Left ventricle myocardium inferior (tissue), 1 donor: Measurements from ENCODE around the gene ZNF646. TPM values are rescaled to one million over a fixed set of nuclear protein-coding genes. Genes with fewer than 3 reads are reported as not detected.
"Not testable (repeated sequence)": the region's sequence is repeated elsewhere in the genome, so short reads cannot be mapped to it uniquely, and the experiment has no call there.

Experiments
- DNase-seq: peaks from one replicate; pipeline ENCODE4 v3.0.0-alpha.2; 2020
- H3K27ac ChIP-seq: fragments of 200-600 bp; replicated peaks from 2 replicates; pipeline ENCODE4 v1.8.0; 2021
- H3K27me3 ChIP-seq: fragments of 200-600 bp; 2 replicates; pipeline ENCODE4 v1.8.0; 2021; ENCODE audit warnings: low read depth
- H3K36me3 ChIP-seq: fragments of 200-600 bp; 2 replicates; pipeline ENCODE4 v1.8.0; 2021
- H3K4me1 ChIP-seq: fragments of 200-600 bp; 2 replicates; pipeline ENCODE4 v1.8.0; 2021
- H3K4me3 ChIP-seq: fragments of 200-600 bp; 2 replicates; pipeline ENCODE4 v1.8.0; 2021; ENCODE audit warnings: mild to moderate bottlenecking, moderate library complexity
- H3K9me3 ChIP-seq: fragments of 200-600 bp; replicated peaks from 2 replicates; pipeline ENCODE4 v1.8.0; 2021
- intact Hi-C: fragments of 100-400 bp; cut with micrococcal nuclease; formaldehyde crosslinking; loops from one replicate; pipeline ENCODE4 v1.11.0; 2022
- total RNA-seq: library from RNA; stranded (reverse); fragmentation: NEBNext Ultra II Directional; extraction: Animal tissue kit (Norgen Biotek cat#: 25700); gene quantifications from one replicate; pipeline ENCODE4 v1.2.1, GENCODE V29; 2021
- TF ChIP-seq, protein P1 (sequence below): fragments of 200-600 bp; IDR thresholded peaks from 2 replicates; pipeline ENCODE4 v1.8.0; 2021; ENCODE audit warnings: antibody characterized with exemption, mild to moderate bottlenecking, borderline replicate concordance
- donor health status: DM: no; HTN: yes; CAD: no; lungs with severe emphysema.

The ZNF646 gene
- total RNA-seq, 1 donor from 2014 or later = 9.6 TPM

GRCh38 chr16:31099860-31100638, 25.8 kb downstream of the ZNF646 start:
- no peaks in the 10 kb centered on the region for H3K36me3 ChIP-seq
- H3K27ac ChIP-seq = no peak overlapping the region
- no peaks in the 10 kb centered on the region for H3K27me3 ChIP-seq
- intact Hi-C loops = no loop called here
- H3K4me1 ChIP-seq = peaks cover 6% of the 10 kb centered on the region
- H3K9me3 ChIP-seq = peaks cover 6% of the 10 kb centered on the region
- H3K4me3 ChIP-seq = no peak overlapping the region
- TF ChIP-seq, protein P1, sequence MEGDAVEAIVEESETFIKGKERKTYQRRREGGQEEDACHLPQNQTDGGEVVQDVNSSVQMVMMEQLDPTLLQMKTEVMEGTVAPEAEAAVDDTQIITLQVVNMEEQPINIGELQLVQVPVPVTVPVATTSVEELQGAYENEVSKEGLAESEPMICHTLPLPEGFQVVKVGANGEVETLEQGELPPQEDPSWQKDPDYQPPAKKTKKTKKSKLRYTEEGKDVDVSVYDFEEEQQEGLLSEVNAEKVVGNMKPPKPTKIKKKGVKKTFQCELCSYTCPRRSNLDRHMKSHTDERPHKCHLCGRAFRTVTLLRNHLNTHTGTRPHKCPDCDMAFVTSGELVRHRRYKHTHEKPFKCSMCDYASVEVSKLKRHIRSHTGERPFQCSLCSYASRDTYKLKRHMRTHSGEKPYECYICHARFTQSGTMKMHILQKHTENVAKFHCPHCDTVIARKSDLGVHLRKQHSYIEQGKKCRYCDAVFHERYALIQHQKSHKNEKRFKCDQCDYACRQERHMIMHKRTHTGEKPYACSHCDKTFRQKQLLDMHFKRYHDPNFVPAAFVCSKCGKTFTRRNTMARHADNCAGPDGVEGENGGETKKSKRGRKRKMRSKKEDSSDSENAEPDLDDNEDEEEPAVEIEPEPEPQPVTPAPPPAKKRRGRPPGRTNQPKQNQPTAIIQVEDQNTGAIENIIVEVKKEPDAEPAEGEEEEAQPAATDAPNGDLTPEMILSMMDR = no peak
- DNase-seq = no peak

DNA sequence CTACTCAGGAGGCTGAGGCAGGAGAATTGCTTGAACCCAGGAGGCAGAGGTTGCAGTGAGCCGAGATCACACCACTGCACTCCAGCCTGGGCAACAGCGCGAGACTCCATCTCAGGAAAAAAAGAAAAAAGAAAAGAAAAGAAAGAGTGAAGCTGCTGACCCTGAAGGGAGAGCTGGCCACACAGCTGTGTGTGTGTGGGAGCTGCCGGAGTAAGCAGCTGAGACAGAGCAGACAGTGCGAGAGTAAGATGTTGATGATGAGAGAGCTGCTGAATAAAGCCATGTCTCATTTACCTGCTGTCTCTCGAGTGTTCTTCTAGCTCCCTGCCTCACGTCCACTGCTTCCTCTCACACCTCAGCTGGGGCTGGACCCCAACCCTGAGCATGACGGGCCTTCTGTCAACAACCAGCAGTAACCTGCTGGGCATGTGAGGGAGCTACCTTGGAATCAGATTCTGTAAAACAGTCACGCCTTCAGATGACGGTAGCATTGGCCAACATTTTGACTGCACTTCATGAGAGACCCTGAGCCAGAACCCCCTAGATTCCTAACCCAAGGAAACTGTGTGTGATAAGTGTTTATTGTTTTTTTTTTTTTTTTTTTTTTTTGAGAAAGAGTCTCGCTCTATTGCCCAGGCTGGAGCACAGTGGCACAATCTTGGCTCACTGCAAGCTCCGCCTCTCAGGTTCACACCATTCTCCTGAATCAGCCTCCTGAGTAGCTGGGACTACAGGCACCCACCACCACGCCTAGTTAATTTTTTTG, 26.8 kb downstream of the ZNF646 start:
- H3K36me3 ChIP-seq, H3K4me3 ChIP-seq, intact Hi-C loops, H3K9me3 ChIP-seq, H3K27ac ChIP-seq, H3K27me3 ChIP-seq, H3K4me1 ChIP-seq, DNase-seq: not testable (repeated sequence)

GRCh38 chr16:31105677-31106213, 31.5 kb downstream of the ZNF646 start:
- Histone ChIP-seq H3K4me1 (peaks cover 31% of the 10 kb centered on the region), H3K36me3 (peaks cover 16% of the 10 kb centered on the region), H3K4me3 (peak overlapping the region; percentile 54), H3K27ac (peak overlapping the region; percentile 88), H3K9me3 (no peaks in the 10 kb centered on the region), H3K27me3 (no peaks in the 10 kb centered on the region)
- peak; percentile 91 for DNase-seq
- intact Hi-C loops = no loop called here
- TF ChIP-seq, protein P1 = peak; percentile 82

- Histone ChIP-seq H3K4me3 (no peak overlapping the region), H3K9me3 (no peaks in the 10 kb centered on the region), H3K4me1 (peaks cover 32% of the 10 kb centered on the region), H3K27ac (peak overlapping the region; percentile 96), H3K36me3 (peaks cover 26% of the 10 kb centered on the region), H3K27me3 (no peaks in the 10 kb centered on the region)
- intact Hi-C loops = no loop called here
- no peak for DNase-seq
- TF ChIP-seq, protein P1 = no peak
Observed at GRCh38 chr16:31106509-31107464, 32.6 kb downstream of the ZNF646 start.

- H3K4me3 ChIP-seq = peak overlapping the region; percentile 98
- peaks cover 39% of the 10 kb centered on the region for H3K4me1 ChIP-seq
- intact Hi-C loops = no loop called here
- no peaks in the 10 kb centered on the region for H3K9me3 ChIP-seq
- H3K36me3 ChIP-seq = peaks cover 33% of the 10 kb centered on the region
- no peaks in the 10 kb centered on the region for H3K27me3 ChIP-seq
- TF ChIP-seq, protein P1 = no peak
- peak overlapping the region; percentile 96 for H3K27ac ChIP-seq
- no peak for DNase-seq
Observed at GRCh38 chr16:31107465-31107867, 33.2 kb downstream of the ZNF646 start.
